Keratinocyte (primary cell): ENCODE data around the gene DCLK1. TPM values are rescaled to one million over a fixed set of nuclear protein-coding genes. Genes with fewer than 3 reads are reported as not detected.

Source experiments
- DNase-seq: peaks from one replicate; pipeline ENCODE4 v3.0.0-alpha.2; 2011; ENCODE audit warnings: low read depth, missing footprints, low spot score
- FAIRE-seq: peaks from 2 replicates; lab custom pipeline; 2011; peaks lifted over from hg19 to GRCh38; lab: Jason Lieb, UNC
- H2AFZ ChIP-seq: 2 replicates; pipeline ENCODE4 v1.6.0; 2012; ENCODE audit warnings: low read length, control low read depth, inconsistent platforms; ENCODE audit not compliant: control insufficient read depth
- H3K27ac ChIP-seq: 2 replicates; pipeline ENCODE4 v1.5.1; 2011; ENCODE audit warnings: low read length; ENCODE audit not compliant: control insufficient read depth, insufficient read depth
- H3K27me3 ChIP-seq: 3 replicates; pipeline ENCODE4 v1.6.0; 2011; ENCODE audit warnings: low read length; ENCODE audit not compliant: control insufficient read depth, insufficient read depth; ENCODE audit errors: extremely low read depth
- H3K36me3 ChIP-seq, 2 experiments: 2 replicates in 1 of 2; 3 replicates in 1 of 2; pipeline ENCODE4 v1.5.1; 2011; ENCODE audit warnings: low read length in 2 of 2, mild to moderate bottlenecking in 1 of 2; ENCODE audit not compliant: control insufficient read depth in 2 of 2, insufficient read depth in 2 of 2; ENCODE audit errors: extremely low read depth in 1 of 2
- H3K4me1 ChIP-seq: 3 replicates; pipeline ENCODE4 v1.5.1; 2011; ENCODE audit warnings: low read length; ENCODE audit not compliant: control insufficient read depth, insufficient read depth; ENCODE audit errors: extremely low read depth
- H3K4me2 ChIP-seq: 3 replicates; pipeline ENCODE4 v1.6.0; 2011; ENCODE audit warnings: low read depth, low read length; ENCODE audit not compliant: control insufficient read depth, insufficient read depth; ENCODE audit errors: extremely low read depth
- H3K4me3 ChIP-seq, 3 experiments: fragments of 200-600 bp in 1 of 3; sonication (generic) in 1 of 3; 2 replicates in 2 of 3; 3 replicates in 1 of 3; pipeline ENCODE4 v1.5.1; 2011 to 2016; ENCODE audit warnings: low read length in 3 of 3, mild to moderate bottlenecking in 3 of 3, control low read depth in 2 of 3, inconsistent platforms in 1 of 3, low read depth in 1 of 3, mixed read lengths in 1 of 3, mixed run types in 1 of 3, moderate library complexity in 1 of 3; ENCODE audit not compliant: control insufficient read depth in 2 of 3, insufficient read depth in 2 of 3; ENCODE audit errors: extremely low read depth in 1 of 3
- H3K79me2 ChIP-seq: 2 replicates; pipeline ENCODE4 v1.6.0; 2012; ENCODE audit warnings: low read length; ENCODE audit not compliant: control insufficient read depth, insufficient read depth
- H3K9ac ChIP-seq: 3 replicates; pipeline ENCODE4 v1.6.0; 2011; ENCODE audit warnings: low read length; ENCODE audit not compliant: control insufficient read depth, insufficient read depth; ENCODE audit errors: extremely low read depth
- H3K9me1 ChIP-seq: 3 replicates; pipeline ENCODE4 v1.6.0; 2011; ENCODE audit warnings: low read length; ENCODE audit not compliant: control insufficient read depth, insufficient read depth; ENCODE audit errors: extremely low read depth
- H3K9me3 ChIP-seq: 2 replicates; pipeline ENCODE4 v1.5.1; 2012; ENCODE audit warnings: low read depth, low read length; ENCODE audit not compliant: control insufficient read depth
- H4K20me1 ChIP-seq: 3 replicates; pipeline ENCODE4 v1.6.0; 2011; ENCODE audit warnings: low read length; ENCODE audit not compliant: control insufficient read depth, insufficient read depth; ENCODE audit errors: extremely low read depth
- CTCF ChIP-seq, 3 experiments: IDR thresholded peaks in 1 of 3; conservative IDR thresholded peaks in 1 of 3; optimal IDR thresholded peaks in 1 of 3; 2 replicates in 2 of 3; 3 replicates in 1 of 3; pipeline versions ENCODE3 to v1.5.1; 2011; ENCODE audit warnings: low read length in 3 of 3, mild to moderate bottlenecking in 3 of 3, moderate library complexity in 2 of 3, control low read depth in 1 of 3, inconsistent platforms in 1 of 3; ENCODE audit not compliant: insufficient read depth in 2 of 3; ENCODE audit errors: extremely low read depth in 1 of 3
- EZH2 ChIP-seq: IDR thresholded peaks from one replicate; pipeline ENCODE4 v1.6.1; 2012; ENCODE audit warnings: inconsistent platforms, mild to moderate bottlenecking, low read length, moderate library complexity
- dilution Hi-C: fragments of 300-500 bp; cut with MboI; formaldehyde crosslinking; loops from one replicate; pipeline ENCODE4 v1.7.0; 2020; ENCODE audit warnings: low sequenced_read_pairs; ENCODE audit not compliant: extremely low pct_ligation_motif_present
- polyA plus RNA-seq, 5 experiments: library from polyadenylated mRNA; depleted of rRNA in 3 of 5; stranded (reverse) in 3 of 5; stranded (forward) in 1 of 5; unstranded in 1 of 5; fragments of >200 nt; gene quantifications; 1 replicate in 1 of 5; 2 replicates in 3 of 5; 3 replicates in 1 of 5; pipeline versions ENCODE4 v1.2.1 to v1.2.3, GENCODE V29; 2011 to 2012; ENCODE audit warnings: missing spikeins in 2 of 5, low read depth in 1 of 5, low replicate concordance in 1 of 5

Gene DCLK1
- polyA plus RNA-seq, 1 donor (not counting 4 experiments of a cell fraction or from before 2014, with no cell fraction given) = 0.04 TPM

- Histone ChIP-seq H3K4me3 (no peak overlapping the region), H3K27me3 (no peaks in the 10 kb centered on the region), H3K4me2 (no peak overlapping the region), H3K9me3 (no peaks in the 10 kb centered on the region), H3K4me1 (no peaks in the 10 kb centered on the region), H3K9me1 (no peaks in the 10 kb centered on the region), H3K79me2 (no peaks in the 10 kb centered on the region), H3K27ac (no peak overlapping the region), H4K20me1 (no peaks in the 10 kb centered on the region), H3K36me3 (no peaks in the 10 kb centered on the region), H2AFZ (no peak overlapping the region), H3K9ac (no peak overlapping the region)
- DNase-seq = no peak
- FAIRE-seq = no peak
- dilution Hi-C loops = no loop called here
- no peak for TF ChIP-seq CTCF (optimal IDR thresholded peaks at IDR 0.05 in 1 of 3, IDR thresholded peaks at IDR 0.05 in 1 of 3, conservative IDR thresholded peaks at IDR 0.05 in 1 of 3; ENCODE audit: extremely low read depth in 1 of 3, insufficient read depth in 2 of 3, low read length in 3 of 3)
- TF ChIP-seq EZH2 = no peak
Observed at GRCh38 chr13:36069881-36070366, 61.3 kb downstream of the DCLK1 start.

- DNase-seq = no peak
- TF ChIP-seq CTCF (optimal IDR thresholded peaks at IDR 0.05 in 1 of 3, IDR thresholded peaks at IDR 0.05 in 1 of 3, conservative IDR thresholded peaks at IDR 0.05 in 1 of 3; ENCODE audit: extremely low read depth in 1 of 3, insufficient read depth in 2 of 3, low read length in 3 of 3) = no peak
- TF ChIP-seq EZH2 = no peak
- Histone ChIP-seq H3K79me2 (no peaks in the 10 kb centered on the region), H2AFZ (no peak overlapping the region), H3K9ac (no peak overlapping the region), H4K20me1 (no peaks in the 10 kb centered on the region), H3K9me3 (no peaks in the 10 kb centered on the region), H3K4me1 (no peaks in the 10 kb centered on the region), H3K4me3 (no peak overlapping the region), H3K36me3 (no peaks in the 10 kb centered on the region), H3K4me2 (no peak overlapping the region), H3K9me1 (no peaks in the 10 kb centered on the region), H3K27me3 (no peaks in the 10 kb centered on the region), H3K27ac (no peak overlapping the region)
- no peak for FAIRE-seq
- dilution Hi-C loops = no loop called here
Observed at GRCh38 chr13:36068991-36069390, 62.2 kb downstream of the DCLK1 start.
